HCT116 (cell line): ENCODE measurements around the gene RNF180.

Source experiments
- CEBPB ChIP-seq: IDR thresholded peaks from 2 replicates; pipeline ENCODE4 v1.6.1; 2012; ENCODE audit warnings: low read depth
- ELF1 ChIP-seq: IDR thresholded peaks from 2 replicates; pipeline ENCODE4 v1.6.1; 2012; ENCODE audit warnings: low read depth, borderline replicate concordance
- EZH2 ChIP-seq: fragments of 200-600 bp; sonication (generic); IDR thresholded peaks from 2 replicates; pipeline ENCODE4 v1.6.1; 2017; ENCODE audit warnings: antibody characterized with exemption, mixed run types
- POLR2A ChIP-seq: IDR thresholded peaks from 2 replicates; pipeline ENCODE4 v1.7.0; 2011; ENCODE audit warnings: borderline replicate concordance; ENCODE audit not compliant: insufficient read depth, insufficient read length; ENCODE audit errors: extremely low read depth
- TCF7L2 ChIP-seq: IDR thresholded peaks from 2 replicates; pipeline ENCODE4 v1.7.0; 2011; ENCODE audit warnings: borderline replicate concordance, inconsistent platforms; ENCODE audit not compliant: insufficient read depth, insufficient read length; ENCODE audit errors: extremely low read depth

DNA sequence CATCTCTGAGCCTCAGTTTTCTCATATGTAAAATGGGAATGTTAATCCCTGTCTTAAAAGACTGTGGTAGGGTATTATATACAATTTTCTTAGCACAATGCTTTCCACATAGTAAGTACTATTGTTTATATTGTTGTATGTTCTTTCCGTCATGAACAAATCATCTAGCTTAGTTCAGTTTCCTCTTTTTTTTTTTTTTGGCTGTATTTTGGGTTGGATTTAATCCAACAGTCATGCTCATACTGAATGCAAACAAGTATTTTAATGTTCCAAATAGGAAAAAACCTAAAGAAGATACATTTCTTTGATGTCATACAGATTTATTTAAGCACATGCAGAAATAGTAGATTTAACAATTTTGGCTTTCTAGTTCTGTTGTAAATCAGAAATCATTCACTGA lies 95.1 kb downstream of the RNF180 start:
- TF ChIP-seq EZH2 (no peak), POLR2A (no peak), ELF1 (no peak), TCF7L2 (no peak), CEBPB (no peak)
